Measurements from ENCODE around the gene IMPDH2.

DNA sequence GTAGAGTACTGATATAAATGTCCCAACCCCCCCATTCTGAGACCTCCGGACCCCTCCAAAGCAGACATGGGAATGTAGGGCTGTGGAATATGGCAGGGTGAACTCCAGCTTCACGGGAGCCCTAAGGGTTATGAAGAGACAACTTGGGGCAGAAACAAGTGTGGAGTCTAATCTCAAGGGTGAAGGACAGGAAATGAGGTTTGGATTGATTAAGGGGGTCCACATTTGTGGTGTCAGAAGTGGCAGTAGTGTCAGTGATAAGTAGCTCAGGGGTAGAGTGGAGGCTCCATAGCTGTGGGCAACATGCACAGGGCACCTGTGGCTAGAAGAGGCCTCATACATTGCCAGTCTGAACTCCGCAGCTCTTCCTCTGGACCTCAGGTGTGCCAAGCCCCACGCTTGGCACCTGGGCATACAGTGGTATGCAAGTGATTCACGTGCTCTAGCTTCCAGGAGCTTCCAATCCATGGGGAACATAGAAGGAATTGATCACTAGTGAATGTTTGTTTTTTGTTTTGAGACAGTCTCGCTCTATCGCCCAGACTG is 43.3 kb downstream of the IMPDH2 start:
- TF ChIP-seq GATA2 (IDR thresholded peaks at IDR 0.05; ENCODE audit: low read depth, low read length) (no peak), GATA3 (IDR thresholded peaks at IDR 0.05; ENCODE audit: low read depth, low read length) (no peak)

Measured in SH-SY5Y (cell line).